Stimulated activated naive CD8-positive, alpha-beta T cell treated with anti-CD3 and anti-CD28 coated beads, Interleukin-15, amount 100 ng/mL, for 72 hours (primary cell): ENCODE measurements around the gene PLP2.
"Not testable (repeated sequence)": the region's sequence is repeated elsewhere in the genome, so short reads cannot be mapped to it uniquely, and the experiment has no call there.

Experiments used
- ATAC-seq: fragments of 150-1000 bp; cut with Tn5 transposase; 2 replicates; pipeline ENCODE4 v1.10.0; 2021; ENCODE audit warnings: mild to moderate bottlenecking, moderate library complexity
- DNase-seq, 2 donors: peaks; one replicate each; pipeline ENCODE4 v3.0.0; 2021 to 2022
- H3K27ac Mint-ChIP-seq, 2 donors: one replicate each; pipeline ENCODE4 v1.8.0; 2022; ENCODE audit warnings: mild to moderate bottlenecking in 2 of 2, mixed read lengths in 2 of 2, moderate library complexity in 2 of 2
- H3K27me3 Mint-ChIP-seq: one replicate; pipeline ENCODE4 v1.8.0; 2022; ENCODE audit warnings: mixed read lengths
- H3K4me1 Mint-ChIP-seq: one replicate; pipeline ENCODE4 v1.8.0; 2022; ENCODE audit warnings: mild to moderate bottlenecking, mixed read lengths
- H3K4me3 Mint-ChIP-seq, 2 donors: one replicate each; pipeline ENCODE4 v1.8.0; 2022; ENCODE audit warnings: mild to moderate bottlenecking in 2 of 2, mixed read lengths in 2 of 2, moderate library complexity in 1 of 2
- H3K9me3 Mint-ChIP-seq, 2 donors: one replicate each; pipeline ENCODE4 v1.8.0; 2022; ENCODE audit warnings: mixed read lengths in 2 of 2

PLP2 gene

GRCh38 chrX:49171752-49172279 is at the start of gene PLP2:
PLP2 (plus strand) TSS chrX:49171898; CDS start chrX:49172001, 103 bp downstream.
- Mint-ChIP-seq H3K4me3 (peak within 1 kb of the TSS; percentile 87 to 92), H3K27me3 (no peaks in the 10 kb centered on the region), H3K27ac (peak within 1 kb of the TSS; percentile 93 to 95), H3K9me3 (no peaks in the 10 kb centered on the region), H3K4me1 (peaks cover 52% of the 10 kb centered on the region)
- DNase-seq (peak; percentile 69 to 80), ATAC-seq (peak; percentile 79)

GRCh38 chrX:49122499-49122898 is 49.2 kb upstream of the PLP2 start:
- peak overlapping the region; percentile 96 to 99 for H3K4me3 Mint-ChIP-seq
- peaks cover 33% of the 10 kb centered on the region for H3K4me1 Mint-ChIP-seq
- no peaks in the 10 kb centered on the region for H3K9me3 Mint-ChIP-seq
- H3K27ac Mint-ChIP-seq = peak overlapping the region; percentile 98 to 99
- no peaks in the 10 kb centered on the region for H3K27me3 Mint-ChIP-seq
- no peak for ATAC-seq
- no peak for DNase-seq

- ATAC-seq, H3K4me1 Mint-ChIP-seq: not testable (repeated sequence)
These were observed 43.9 kb upstream of the PLP2 start for GRCh38 chrX:49127742-49128258.

GRCh38 chrX:49129427-49129826 is 42.3 kb upstream of the PLP2 start:
- DNase-seq (no peak), ATAC-seq (no peak)
- Mint-ChIP-seq H3K4me1 (no peaks in the 10 kb centered on the region), H3K4me3 (no peak overlapping the region), H3K9me3 (no peaks in the 10 kb centered on the region), H3K27me3 (no peaks in the 10 kb centered on the region), H3K27ac (no peak overlapping the region)

More at GRCh38 chrX:49127742-49128258, 43.9 kb upstream of the PLP2 start:
- H3K4me3 Mint-ChIP-seq, H3K27ac Mint-ChIP-seq, DNase-seq, H3K9me3 Mint-ChIP-seq, H3K27me3 Mint-ChIP-seq: not testable (repeated sequence)

GRCh38 chrX:49132275-49132674 is 39.4 kb upstream of the PLP2 start:
- DNase-seq, ATAC-seq, H3K27me3 Mint-ChIP-seq, H3K4me1 Mint-ChIP-seq, H3K27ac Mint-ChIP-seq, H3K9me3 Mint-ChIP-seq, H3K4me3 Mint-ChIP-seq: not testable (repeated sequence)

GRCh38 chrX:49133759-49134158 is 37.9 kb upstream of the PLP2 start:
- DNase-seq (no peak), ATAC-seq (no peak)
- no peaks in the 10 kb centered on the region for H3K27me3 Mint-ChIP-seq
- no peak overlapping the region for H3K27ac Mint-ChIP-seq
- no peaks in the 10 kb centered on the region for H3K9me3 Mint-ChIP-seq
- no peak overlapping the region for H3K4me3 Mint-ChIP-seq
- H3K4me1 Mint-ChIP-seq = no peaks in the 10 kb centered on the region

GRCh38 chrX:49137492-49137891 is 34.2 kb upstream of the PLP2 start:
- DNase-seq = no peak
- Mint-ChIP-seq H3K27me3 (no peaks in the 10 kb centered on the region), H3K27ac (no peak overlapping the region), H3K4me3 (no peak overlapping the region), H3K9me3 (peaks cover 3 to 8% of the 10 kb centered on the region in 2 donors), H3K4me1 (no peaks in the 10 kb centered on the region)
- ATAC-seq = no peak

- Mint-ChIP-seq H3K9me3 (peaks cover 3 to 8% of the 10 kb centered on the region in 2 donors), H3K27ac (no peak overlapping the region), H3K4me1 (no peaks in the 10 kb centered on the region), H3K27me3 (no peaks in the 10 kb centered on the region), H3K4me3 (no peak overlapping the region)
- ATAC-seq = no peak
- DNase-seq = no peak
These were observed 32.0 kb upstream of the PLP2 start for GRCh38 chrX:49139713-49140112.

- ATAC-seq, H3K4me1 Mint-ChIP-seq, H3K27me3 Mint-ChIP-seq, DNase-seq, H3K4me3 Mint-ChIP-seq, H3K9me3 Mint-ChIP-seq, H3K27ac Mint-ChIP-seq: not testable (repeated sequence)
These were observed 29.4 kb upstream of the PLP2 start for GRCh38 chrX:49142264-49142663.

- H3K4me1 Mint-ChIP-seq, H3K27ac Mint-ChIP-seq, ATAC-seq, H3K9me3 Mint-ChIP-seq, H3K4me3 Mint-ChIP-seq, H3K27me3 Mint-ChIP-seq, DNase-seq: not testable (repeated sequence)
These were observed 28.5 kb upstream of the PLP2 start for GRCh38 chrX:49143154-49143553.

- Mint-ChIP-seq H3K9me3 (no peaks in the 10 kb centered on the region), H3K4me3 (no peak overlapping the region), H3K27ac (no peak overlapping the region), H3K4me1 (no peaks in the 10 kb centered on the region), H3K27me3 (no peaks in the 10 kb centered on the region)
- ATAC-seq (no peak), DNase-seq (no peak)
These were observed 24.4 kb upstream of the PLP2 start for GRCh38 chrX:49147282-49147681.

- no peaks in the 10 kb centered on the region for H3K27me3 Mint-ChIP-seq
- no peaks in the 10 kb centered on the region for H3K4me1 Mint-ChIP-seq
- no peak for DNase-seq
- H3K4me3 Mint-ChIP-seq = no peak overlapping the region
- no peaks in the 10 kb centered on the region for H3K9me3 Mint-ChIP-seq
- H3K27ac Mint-ChIP-seq = peak overlapping the region in 1 of 2 donors; percentile 54
- no peak for ATAC-seq
These were observed 23.8 kb upstream of the PLP2 start for GRCh38 chrX:49147936-49148335.

GRCh38 chrX:49148390-49149100 is 23.2 kb upstream of the PLP2 start:
- not testable (repeated sequence) for H3K9me3 Mint-ChIP-seq, H3K27ac Mint-ChIP-seq, H3K4me1 Mint-ChIP-seq, DNase-seq, H3K4me3 Mint-ChIP-seq, H3K27me3 Mint-ChIP-seq, ATAC-seq

- H3K9me3 Mint-ChIP-seq, H3K4me1 Mint-ChIP-seq, H3K27ac Mint-ChIP-seq, DNase-seq, H3K4me3 Mint-ChIP-seq, H3K27me3 Mint-ChIP-seq, ATAC-seq: not testable (repeated sequence)
These were observed 22.4 kb upstream of the PLP2 start for GRCh38 chrX:49149291-49149690.

- no peaks in the 10 kb centered on the region for H3K27me3 Mint-ChIP-seq
- DNase-seq (no peak), ATAC-seq (no peak)
- H3K4me1 Mint-ChIP-seq = peaks cover 9% of the 10 kb centered on the region
- no peak overlapping the region for H3K4me3 Mint-ChIP-seq
- H3K27ac Mint-ChIP-seq = no peak overlapping the region
- H3K9me3 Mint-ChIP-seq = no peaks in the 10 kb centered on the region
These were observed 18.2 kb upstream of the PLP2 start for GRCh38 chrX:49153467-49153866.

GRCh38 chrX:49155243-49155899 is 16.3 kb upstream of the PLP2 start:
- no peaks in the 10 kb centered on the region for H3K9me3 Mint-ChIP-seq
- peak overlapping the region; percentile 94 for H3K4me3 Mint-ChIP-seq
- ATAC-seq (peak; percentile 41), DNase-seq (peak; percentile 26 to 45)
- no peaks in the 10 kb centered on the region for H3K27me3 Mint-ChIP-seq
- H3K4me1 Mint-ChIP-seq = peaks cover 9% of the 10 kb centered on the region
- peak overlapping the region; percentile 28 to 97 for H3K27ac Mint-ChIP-seq
